ENCODE measurements around the gene LMF1. TPM values are rescaled to one million over a fixed set of nuclear protein-coding genes. Genes with fewer than 3 reads are reported as not detected.
"Not testable (repeated sequence)": the region's sequence is repeated elsewhere in the genome, so short reads cannot be mapped to it uniquely, and the experiment has no call there.

LMF1 gene
- polyA plus RNA-seq, 1 donor (not counting 4 experiments of a cell fraction or from before 2014, with no cell fraction given): 3.1 TPM

GRCh38 chr16:952321-952720 lies 18.5 kb downstream of the LMF1 start:
- DNase-seq (ENCODE audit: low read depth, low spot score): no peak
- Histone ChIP-seq H4K20me1 (ENCODE audit: control insufficient read depth, extremely low read depth, insufficient read depth, low read length) (no peaks in the 10 kb centered on the region), H3K79me2 (ENCODE audit: control insufficient read depth, insufficient read depth, low read length) (no peaks in the 10 kb centered on the region), H2AFZ (ENCODE audit: control insufficient read depth, low read length) (no peak overlapping the region), H3K27ac (ENCODE audit: control insufficient read depth, insufficient read depth, low read length) (no peak overlapping the region), H3K4me3 (ENCODE audit: control insufficient read depth in 2 of 3, extremely low read depth in 1 of 3, insufficient read depth in 2 of 3, low read depth in 1 of 3, low read length in 3 of 3) (no peak overlapping the region), H3K9me1 (ENCODE audit: control insufficient read depth, extremely low read depth, insufficient read depth, low read length) (no peaks in the 10 kb centered on the region), H3K9ac (ENCODE audit: control insufficient read depth, extremely low read depth, insufficient read depth, low read length) (no peak overlapping the region), H3K4me1 (ENCODE audit: control insufficient read depth, extremely low read depth, insufficient read depth, low read length) (no peaks in the 10 kb centered on the region), H3K4me2 (ENCODE audit: control insufficient read depth, extremely low read depth, insufficient read depth, low read depth, low read length) (no peak overlapping the region), H3K27me3 (ENCODE audit: control insufficient read depth, extremely low read depth, insufficient read depth, low read length) (no peaks in the 10 kb centered on the region), H3K9me3 (ENCODE audit: control insufficient read depth, low read depth, low read length) (peaks cover 2% of the 10 kb centered on the region), H3K36me3 (ENCODE audit: control insufficient read depth in 2 of 2, extremely low read depth in 1 of 2, insufficient read depth in 2 of 2, low read length in 2 of 2) (no peaks in the 10 kb centered on the region)
- no peak for FAIRE-seq
- dilution Hi-C loops (cut with MboI; ENCODE audit: extremely low pct_ligation_motif_present, low sequenced_read_pairs): no loop called here
- TF ChIP-seq EZH2 (IDR thresholded peaks at IDR 0.05; ENCODE audit: low read length) (no peak), CTCF (optimal IDR thresholded peaks at IDR 0.05 in 1 of 3, IDR thresholded peaks at IDR 0.05 in 1 of 3, conservative IDR thresholded peaks at IDR 0.05 in 1 of 3; ENCODE audit: extremely low read depth in 1 of 3, insufficient read depth in 2 of 3, low read length in 3 of 3) (no peak)

DNA sequence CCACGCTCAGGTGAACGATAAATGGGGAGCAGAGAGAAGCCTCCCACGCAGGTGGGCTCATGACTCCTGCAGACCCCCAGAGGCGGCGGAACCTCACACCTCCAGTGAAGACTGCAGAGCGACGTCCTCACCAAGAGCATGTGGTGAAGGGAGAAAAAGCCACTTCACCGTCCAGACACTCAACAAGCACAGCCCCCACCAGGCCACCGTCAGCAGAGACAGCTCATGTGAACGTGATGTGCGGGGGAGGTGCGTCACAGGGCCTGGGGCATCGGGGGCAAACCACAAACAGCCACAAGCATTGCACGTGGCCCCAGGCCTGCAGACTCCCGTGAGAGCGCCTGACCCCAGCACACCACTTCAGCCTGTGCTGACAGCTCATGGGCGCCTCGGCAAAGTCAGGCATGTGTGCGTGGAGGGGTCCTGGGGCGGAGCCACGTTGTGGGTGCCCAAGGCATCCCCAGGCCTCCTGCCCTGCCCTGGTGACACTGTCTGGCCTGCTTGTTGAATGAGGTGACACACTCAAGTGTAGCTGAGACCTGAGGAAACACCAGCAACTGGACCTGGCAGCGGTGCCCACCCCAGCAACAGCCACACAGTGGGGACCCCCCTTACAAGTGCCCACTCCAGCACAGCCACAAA lies 19.0 kb downstream of the LMF1 start:
- DNase-seq (ENCODE audit: low read depth, low spot score) (no peak), FAIRE-seq (no peak)
- Histone ChIP-seq H3K27me3 (ENCODE audit: control insufficient read depth, extremely low read depth, insufficient read depth, low read length) (no peaks in the 10 kb centered on the region), H3K4me1 (ENCODE audit: control insufficient read depth, extremely low read depth, insufficient read depth, low read length) (no peaks in the 10 kb centered on the region), H3K4me2 (ENCODE audit: control insufficient read depth, extremely low read depth, insufficient read depth, low read depth, low read length) (no peak overlapping the region), H3K4me3 (ENCODE audit: control insufficient read depth in 2 of 3, extremely low read depth in 1 of 3, insufficient read depth in 2 of 3, low read depth in 1 of 3, low read length in 3 of 3) (no peak overlapping the region), H3K27ac (ENCODE audit: control insufficient read depth, insufficient read depth, low read length) (no peak overlapping the region), H4K20me1 (ENCODE audit: control insufficient read depth, extremely low read depth, insufficient read depth, low read length) (no peaks in the 10 kb centered on the region), H3K9me1 (ENCODE audit: control insufficient read depth, extremely low read depth, insufficient read depth, low read length) (no peaks in the 10 kb centered on the region), H3K9me3 (ENCODE audit: control insufficient read depth, low read depth, low read length) (peaks cover 2% of the 10 kb centered on the region), H3K9ac (ENCODE audit: control insufficient read depth, extremely low read depth, insufficient read depth, low read length) (no peak overlapping the region), H3K36me3 (ENCODE audit: control insufficient read depth in 2 of 2, extremely low read depth in 1 of 2, insufficient read depth in 2 of 2, low read length in 2 of 2) (no peaks in the 10 kb centered on the region), H3K79me2 (ENCODE audit: control insufficient read depth, insufficient read depth, low read length) (no peaks in the 10 kb centered on the region), H2AFZ (ENCODE audit: control insufficient read depth, low read length) (no peak overlapping the region)
- dilution Hi-C loops (cut with MboI; ENCODE audit: extremely low pct_ligation_motif_present, low sequenced_read_pairs): no loop called here
- no peak for TF ChIP-seq CTCF (optimal IDR thresholded peaks at IDR 0.05 in 1 of 3, IDR thresholded peaks at IDR 0.05 in 1 of 3, conservative IDR thresholded peaks at IDR 0.05 in 1 of 3; ENCODE audit: extremely low read depth in 1 of 3, insufficient read depth in 2 of 3, low read length in 3 of 3)
- no peak for TF ChIP-seq EZH2 (IDR thresholded peaks at IDR 0.05; ENCODE audit: low read length)

DNA sequence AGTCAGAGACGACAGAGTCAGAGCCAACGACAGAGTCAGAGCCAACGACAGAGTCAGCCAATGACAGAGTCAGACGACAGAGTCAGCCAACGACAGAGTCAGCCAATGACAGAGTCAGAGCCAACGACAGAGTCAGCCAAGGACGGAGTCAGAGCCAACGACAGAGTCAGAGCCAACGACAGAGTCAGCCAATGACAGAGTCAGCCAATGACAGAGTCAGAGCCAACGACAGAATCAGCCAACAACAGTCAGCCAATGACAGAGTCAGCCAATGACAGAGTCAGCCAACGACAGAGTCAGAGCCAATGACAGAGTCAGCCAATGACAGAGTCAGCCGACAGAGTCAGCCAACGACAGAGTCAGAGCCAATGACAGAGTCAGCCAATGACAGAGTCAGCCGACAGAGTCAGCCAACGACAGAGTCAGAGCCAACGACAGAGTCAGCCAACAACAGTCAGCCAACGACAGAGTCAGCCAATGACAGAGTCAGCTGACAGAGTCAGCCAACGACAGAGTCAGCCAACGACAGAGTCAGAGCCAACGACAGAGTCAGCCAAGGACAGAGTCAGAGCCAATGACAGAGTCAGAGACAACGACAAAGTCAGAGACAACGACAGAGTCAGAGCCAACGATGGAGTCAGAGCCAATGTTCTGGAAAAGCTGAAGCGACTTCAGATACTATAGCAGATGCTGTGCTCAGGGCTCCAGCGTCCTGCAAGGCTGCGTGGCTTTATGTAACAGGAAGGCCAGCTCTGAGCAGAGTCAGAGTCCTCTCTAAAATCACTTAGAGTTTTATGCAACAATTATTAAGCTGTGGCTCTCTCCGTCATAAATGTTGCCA lies 19.8 kb downstream of the LMF1 start:
- H3K4me3 ChIP-seq (ENCODE audit: control insufficient read depth in 2 of 3, extremely low read depth in 1 of 3, insufficient read depth in 2 of 3, low read depth in 1 of 3, low read length in 3 of 3); H3K27ac ChIP-seq (ENCODE audit: control insufficient read depth, insufficient read depth, low read length); H3K9ac ChIP-seq (ENCODE audit: control insufficient read depth, extremely low read depth, insufficient read depth, low read length); H3K36me3 ChIP-seq (ENCODE audit: control insufficient read depth in 2 of 2, extremely low read depth in 1 of 2, insufficient read depth in 2 of 2, low read length in 2 of 2); H2AFZ ChIP-seq (ENCODE audit: control insufficient read depth, low read length); H3K27me3 ChIP-seq (ENCODE audit: control insufficient read depth, extremely low read depth, insufficient read depth, low read length); DNase-seq (ENCODE audit: low read depth, low spot score); H3K79me2 ChIP-seq (ENCODE audit: control insufficient read depth, insufficient read depth, low read length); H3K4me1 ChIP-seq (ENCODE audit: control insufficient read depth, extremely low read depth, insufficient read depth, low read length); H3K4me2 ChIP-seq (ENCODE audit: control insufficient read depth, extremely low read depth, insufficient read depth, low read depth, low read length); dilution Hi-C loops (cut with MboI; ENCODE audit: extremely low pct_ligation_motif_present, low sequenced_read_pairs); H4K20me1 ChIP-seq (ENCODE audit: control insufficient read depth, extremely low read depth, insufficient read depth, low read length); H3K9me1 ChIP-seq (ENCODE audit: control insufficient read depth, extremely low read depth, insufficient read depth, low read length); H3K9me3 ChIP-seq (ENCODE audit: control insufficient read depth, low read depth, low read length); FAIRE-seq: not testable (repeated sequence)

Data from keratinocyte (primary cell).